Stomach (tissue), 9 donors: ENCODE data around the gene ZNHIT1. TPM values are rescaled to one million over a fixed set of nuclear protein-coding genes. Genes with fewer than 3 reads are reported as not detected.
A peak's percentile ranks its signal among the peaks of the same experiment; 100 is the strongest.

Experiments used
- DNase-seq, 2 donors: peaks; one replicate each; pipeline versions ENCODE4 v3.0.0 to v3.0.0-alpha.2; 2013 to 2019
- H3K27ac ChIP-seq, 5 donors: fragments of 200-600 bp in 4 of 5; sonication (generic) in 4 of 5; one replicate each; pipeline ENCODE4 v1.5.1; 2013 to 2019; ENCODE audit warnings: mild to moderate bottlenecking in 1 of 5, moderate library complexity in 1 of 5
- H3K27me3 ChIP-seq, 3 donors: fragments of 200-600 bp; sonication (generic); one replicate each; pipeline ENCODE4 v1.5.1; 2017 to 2019; ENCODE audit warnings: mixed run types in 1 of 3
- H3K36me3 ChIP-seq, 4 donors: fragments of 200-600 bp; sonication (generic); 1 replicate in 3 of 4; 2 replicates in 1 of 4; pipeline ENCODE4 v1.5.1; 2016 to 2019
- H3K4me1 ChIP-seq, 4 donors: fragments of 200-600 bp; sonication (generic); one replicate each; pipeline ENCODE4 v1.5.1; 2016 to 2019
- H3K4me3 ChIP-seq, 4 donors: fragments of 200-600 bp; sonication (generic) in 3 of 4; one replicate each; pipeline ENCODE4 v1.5.1; 2016 to 2019; ENCODE audit warnings: mild to moderate bottlenecking in 1 of 4
- H3K9me3 ChIP-seq, 4 donors: fragments of 200-600 bp; sonication (generic); one replicate each; pipeline ENCODE4 v1.5.1; 2016 to 2019
- EP300 ChIP-seq: sonication (generic); formaldehyde crosslinking; IDR thresholded peaks from one replicate; pipeline ENCODE4 v1.6.1; 2017; ENCODE audit warnings: antibody characterized with exemption
- POLR2A ChIP-seq, 4 donors: fragments of 450-650 bp; IDR thresholded peaks; one replicate each; pipeline ENCODE4 v1.6.1; 2016; ENCODE audit warnings: antibody characterized with exemption in 4 of 4, control low read depth in 2 of 4, mild to moderate bottlenecking in 1 of 4, moderate library complexity in 1 of 4
- POLR2AphosphoS5 ChIP-seq, 3 donors: sonication (generic); formaldehyde crosslinking; IDR thresholded peaks; one replicate each; pipeline ENCODE4 v1.6.1; 2016; ENCODE audit warnings: antibody characterized with exemption in 3 of 3
- WGBS, 5 donors: extraction: QIAGEN DNeasy Blood & Tissue Kit in 3 of 5; methylation state at CpG; one replicate each; pipeline versions ENCODE4 v1.1.5 to v1.1.7; 2013 to 2018; 5-methylcytosine and 5-hydroxymethylcytosine counted together
- intact Hi-C: fragments of 100-400 bp; cut with DNase I; formaldehyde crosslinking; loops from one replicate; pipeline ENCODE4 v1.15.1; 2023; ENCODE audit warnings: low total_unique reads
- polyA plus RNA-seq, 3 donors: library from polyadenylated mRNA; stranded (reverse); fragments of 200-250 nt; gene quantifications; one replicate each; pipeline ENCODE4 v1.2.3, GENCODE V29; 2013
- total RNA-seq, 5 donors: library from RNA; depleted of rRNA; stranded (reverse); fragments of >200 nt; gene quantifications; one replicate each; pipeline versions ENCODE4 v1.1.0 to v1.2.3, GENCODE V29; 2014 to 2016
- TF ChIP-seq, protein P1 (sequence below), 7 experiments: fragments of 450-650 bp in 4 of 7; fragments of 200-600 bp in 3 of 7; sonication (generic) in 3 of 7; IDR thresholded peaks; one replicate each; pipeline ENCODE4 v1.5.1; 2016 to 2019; ENCODE audit warnings: antibody characterized with exemption in 7 of 7, control low read depth in 2 of 7, mild to moderate bottlenecking in 1 of 7
- donor health status: healthy with polysubstance abuse.
- donor health status: Bipolar disorder and iron deficiency.
- donor health status: healthy.

The ZNHIT1 gene
- total and polyA plus RNA-seq, 8 donors = 22.8 to 170 (median 115) TPM

GRCh38 chr7:101241443-101242349, 23.7 kb downstream of the ZNHIT1 start:
- TF ChIP-seq POLR2A (IDR thresholded peaks at IDR 0.05) (no peak), POLR2AphosphoS5 (IDR thresholded peaks at IDR 0.05) (no peak), EP300 (no peak)
- TF ChIP-seq, protein P1, sequence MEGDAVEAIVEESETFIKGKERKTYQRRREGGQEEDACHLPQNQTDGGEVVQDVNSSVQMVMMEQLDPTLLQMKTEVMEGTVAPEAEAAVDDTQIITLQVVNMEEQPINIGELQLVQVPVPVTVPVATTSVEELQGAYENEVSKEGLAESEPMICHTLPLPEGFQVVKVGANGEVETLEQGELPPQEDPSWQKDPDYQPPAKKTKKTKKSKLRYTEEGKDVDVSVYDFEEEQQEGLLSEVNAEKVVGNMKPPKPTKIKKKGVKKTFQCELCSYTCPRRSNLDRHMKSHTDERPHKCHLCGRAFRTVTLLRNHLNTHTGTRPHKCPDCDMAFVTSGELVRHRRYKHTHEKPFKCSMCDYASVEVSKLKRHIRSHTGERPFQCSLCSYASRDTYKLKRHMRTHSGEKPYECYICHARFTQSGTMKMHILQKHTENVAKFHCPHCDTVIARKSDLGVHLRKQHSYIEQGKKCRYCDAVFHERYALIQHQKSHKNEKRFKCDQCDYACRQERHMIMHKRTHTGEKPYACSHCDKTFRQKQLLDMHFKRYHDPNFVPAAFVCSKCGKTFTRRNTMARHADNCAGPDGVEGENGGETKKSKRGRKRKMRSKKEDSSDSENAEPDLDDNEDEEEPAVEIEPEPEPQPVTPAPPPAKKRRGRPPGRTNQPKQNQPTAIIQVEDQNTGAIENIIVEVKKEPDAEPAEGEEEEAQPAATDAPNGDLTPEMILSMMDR (IDR thresholded peaks at IDR 0.05) = no peak
- intact Hi-C loops = no loop called here
- Histone ChIP-seq H3K36me3 (peaks cover 18 to 49% (median 46%) of the 10 kb centered on the region in 4 donors), H3K4me1 (peaks cover 17 to 85% (median 64%) of the 10 kb centered on the region in 4 donors), H3K9me3 (no peaks in the 10 kb centered on the region), H3K27ac (peak overlapping the region in 1 of 5 donors; percentile 63), H3K4me3 (no peak overlapping the region), H3K27me3 (no peaks in the 10 kb centered on the region)
- no peak for DNase-seq
- 76 to 92% (median 89%) methylated on average over 16 of the region's 16 CpGs for WGBS, 5 donors

GRCh38 chr7:101243646-101244374, 25.8 kb downstream of the ZNHIT1 start:
- 13 to 26% (median 17%) methylated on average over 18 to 28 of the region's 28 CpGs for WGBS, 5 donors
- H3K9me3 ChIP-seq = no peaks in the 10 kb centered on the region
- H3K27ac ChIP-seq = peak overlapping the region; percentile 87 to 97 (median 95)
- H3K36me3 ChIP-seq = peaks cover 18 to 47% (median 38%) of the 10 kb centered on the region in 4 donors
- H3K4me3 ChIP-seq = peak overlapping the region; percentile 74 to 94 (median 81)
- H3K4me1 ChIP-seq = peaks cover 17 to 70% (median 59%) of the 10 kb centered on the region in 4 donors
- H3K27me3 ChIP-seq = no peaks in the 10 kb centered on the region
- TF ChIP-seq POLR2AphosphoS5 (IDR thresholded peaks at IDR 0.05) = no peak
- no peak for TF ChIP-seq POLR2A (IDR thresholded peaks at IDR 0.05)
- TF ChIP-seq EP300 = no peak
- TF ChIP-seq, protein P1 (IDR thresholded peaks at IDR 0.05) = no peak
- intact Hi-C loops = no loop called here
- DNase-seq = peak in 1 of 2 donors; percentile 56

- Histone ChIP-seq H3K27me3 (no peaks in the 10 kb centered on the region), H3K4me3 (peak within 1 kb of the TSS; percentile 74 to 94 (median 81)), H3K27ac (peak within 1 kb of the TSS; percentile 87 to 97 (median 95)), H3K4me1 (peaks cover 17 to 70% (median 57%) of the 10 kb centered on the region in 4 donors), H3K36me3 (peaks cover 10 to 47% (median 38%) of the 10 kb centered on the region in 4 donors), H3K9me3 (no peaks in the 10 kb centered on the region)
- peak in 1 of 4 donors; percentile 71 for TF ChIP-seq POLR2A (IDR thresholded peaks at IDR 0.05)
- TF ChIP-seq, protein P1 (IDR thresholded peaks at IDR 0.05) = peak in 5 of 7 experiments; percentile 85 to 94 (median 91)
- no peak for TF ChIP-seq EP300
- TF ChIP-seq POLR2AphosphoS5 (IDR thresholded peaks at IDR 0.05) = peak; percentile 61 to 96 (median 91)
- 0 to 1% (median 0%) methylated on average over 19 to 45 of the region's 45 CpGs for WGBS, 5 donors
- intact Hi-C loops = no loop called here
- DNase-seq = peak; percentile 96 to 98
These were observed 26.6 kb downstream of the ZNHIT1 start, which contains the start of gene FIS1 for GRCh38 chr7:101244375-101245146. Gene FIS1 (minus strand): TSS chr7:101245081. CDS start chr7:101245004, 77 bp downstream.
